K562 (cell line): ENCODE results near the gene COX19. TPM values are rescaled to one million over a fixed set of nuclear protein-coding genes. Genes with fewer than 3 reads are reported as not detected.

Experiments
- ATAC-seq: fragments of 200-7000 bp; cut with Tn5 transposase; 3 replicates; pipeline ENCODE4 v1.9.1; 2020; ENCODE audit warnings: moderate library complexity
- BruUV-seq: library from RNA; stranded (reverse); fragments of 400-500 nt; replicated peaks from 2 replicates; lab custom pipeline; 2021; lab: Mats Ljungman, UMichigan
- CTCF ChIA-PET: fragments of 300-600 bp; formaldehyde crosslinking; extraction: SDS; loops from one replicate; lab custom pipeline; 2021; ENCODE audit warnings: low intra/inter-chr PET ratio; lab: Yijun Ruan, JAX
- POLR2A ChIA-PET: fragments of 300-600, 350-650 bp; sonication (Branson Sonifier 250); formaldehyde crosslinking; extraction: SDS; loops from one replicate; lab custom pipeline; 2021; ENCODE audit warnings: antibody characterized with exemption, inconsistent platforms; lab: Yijun Ruan, JAX
- DNase-seq, 4 experiments: peaks; one replicate each; pipeline versions ENCODE4 v3.0.0 to v3.0.0-alpha.2; 2011 to 2018; ENCODE audit warnings: low spot score in 3 of 4, mixed read lengths in 3 of 4; ENCODE audit errors: extremely low read depth in 1 of 4
- FAIRE-seq: peaks from 2 replicates; lab custom pipeline; 2011; peaks lifted over from hg19 to GRCh38; lab: Jason Lieb, UNC
- H2AFZ ChIP-seq: 2 replicates; pipeline ENCODE4 v1.6.0; 2011; ENCODE audit warnings: low read depth, low read length, control low read depth, inconsistent platforms
- H3K27ac ChIP-seq: fragments of 200-600 bp; 3 replicates; pipeline ENCODE4 v1.8.0; 2011; ENCODE audit warnings: low read depth, mild to moderate bottlenecking, control low read depth, inconsistent platforms, low read length, moderate library complexity, mixed read lengths; ENCODE audit errors: extremely low read depth
- H3K27me3 ChIP-seq, 2 experiments: fragments of 300-600 bp in 1 of 2; 2 replicates in 1 of 2; 3 replicates in 1 of 2; pipeline versions ENCODE4 v1.6.0 to v1.8.0; 2011; ENCODE audit warnings: inconsistent platforms in 2 of 2, low read length in 2 of 2, mild to moderate bottlenecking in 1 of 2, mixed read lengths in 1 of 2, moderate library complexity in 1 of 2; ENCODE audit not compliant: control insufficient read depth in 2 of 2, insufficient read depth in 2 of 2
- H3K36me3 ChIP-seq: fragments of 300-600 bp; 3 replicates; pipeline ENCODE4 v1.8.0; 2011; ENCODE audit warnings: mild to moderate bottlenecking, low read length, inconsistent platforms; ENCODE audit not compliant: control insufficient read depth, insufficient read depth
- H3K4me1 ChIP-seq, 2 experiments: fragments of 200-600 bp in 1 of 2; replicated peaks in 1 of 2; 2 replicates in 1 of 2; 3 replicates in 1 of 2; pipeline versions ENCODE4 v1.5.1 to v1.8.0; 2011; ENCODE audit warnings: inconsistent platforms in 2 of 2, low read length in 2 of 2, mild to moderate bottlenecking in 1 of 2, mixed read lengths in 1 of 2, moderate library complexity in 1 of 2; ENCODE audit not compliant: control insufficient read depth in 2 of 2, insufficient read depth in 2 of 2
- H3K4me2 ChIP-seq: 2 replicates; pipeline ENCODE4 v1.6.1; 2011; ENCODE audit warnings: low read length, control low read depth, inconsistent platforms, mixed read lengths; ENCODE audit not compliant: insufficient read depth
- H3K4me3 ChIP-seq: fragments of 200-600 bp; sonication (generic), shearing (Covaris generic); 2 replicates; pipeline ENCODE4 v1.5.1; 2016; ENCODE audit warnings: control low read depth, inconsistent platforms
- H3K79me2 ChIP-seq: fragments of 200-600 bp; 3 replicates; pipeline ENCODE4 v1.8.0; 2011; ENCODE audit warnings: low read length, inconsistent platforms; ENCODE audit not compliant: control insufficient read depth, insufficient read depth
- H3K9ac ChIP-seq, 2 experiments: 2 replicates each; pipeline versions ENCODE4 v1.6.0 to v1.6.1; 2011; ENCODE audit warnings: low read depth in 2 of 2, low read length in 2 of 2, control low read depth in 1 of 2, inconsistent platforms in 1 of 2, mild to moderate bottlenecking in 1 of 2, mixed read lengths in 1 of 2; ENCODE audit not compliant: insufficient read depth in 1 of 2
- H3K9me1 ChIP-seq: one replicate; pipeline ENCODE4 v1.6.0; 2011; ENCODE audit warnings: inconsistent platforms, mild to moderate bottlenecking, low read length, moderate library complexity; ENCODE audit not compliant: control insufficient read depth, insufficient read depth
- H3K9me3 ChIP-seq: replicated peaks from 2 replicates; pipeline ENCODE4 v1.5.1; 2011; ENCODE audit warnings: low read depth, low read length, inconsistent platforms; ENCODE audit not compliant: control insufficient read depth, insufficient read depth
- H4K20me1 ChIP-seq: replicated peaks from 2 replicates; pipeline ENCODE4 v1.6.1; 2011; ENCODE audit warnings: low read length, inconsistent platforms, mixed read lengths; ENCODE audit not compliant: control insufficient read depth, insufficient read depth
- PATZ1 ChIP-seq: fragments of 250-450 bp; sonication (Bioruptor Pico); IDR thresholded peaks from 2 replicates; pipeline ENCODE4 v1.5.0; 2020; ENCODE audit warnings: mild to moderate bottlenecking, borderline replicate concordance
- YY1 ChIP-seq, 3 experiments: IDR thresholded peaks; 2 replicates each; pipeline ENCODE4 v1.6.1; 2011; ENCODE audit warnings: low read length in 2 of 3, mild to moderate bottlenecking in 2 of 3, moderate library complexity in 2 of 3, borderline replicate concordance in 1 of 3, control low read depth in 1 of 3, low read depth in 1 of 3; ENCODE audit not compliant: insufficient read depth in 3 of 3, insufficient replicate concordance in 2 of 3, control insufficient read depth in 1 of 3, insufficient read length in 1 of 3; ENCODE audit errors: extremely low read depth in 1 of 3
- WGBS: fragments of 100-300 bp; shearing (Covaris generic); methylation state at CpG from one replicate; pipeline ENCODE4 v1.1.6; 2016; ENCODE audit warnings: low coverage, mixed read lengths; ENCODE audit not compliant: insufficient coverage; ENCODE audit errors: missing lambda C conversion rate; 5-methylcytosine and 5-hydroxymethylcytosine counted together
- in situ Hi-C: fragments of 300-500 bp; cut with MboI; formaldehyde crosslinking; loops from 4 replicates; pipeline ENCODE4 v1.15.0; 2018; ENCODE audit warnings: inconsistent platforms, mixed read lengths
- intact Hi-C: fragments of 100-400 bp; cut with micrococcal nuclease; formaldehyde crosslinking; loops from 2 replicates; pipeline ENCODE4 v1.14.2; 2022
- polyA plus RNA-seq, 8 experiments: library from polyadenylated mRNA; depleted of rRNA in 4 of 8; stranded (reverse) in 5 of 8; unstranded in 3 of 8; fragments of >200 nt; fragmentation: Nextera tagmentation in 2 of 8; fragmentation: Illumina TruSeq in 1 of 8; extraction: Ambion mirVana in 2 of 8; extraction: Trizol in 1 of 8; gene quantifications; 2 replicates each; pipeline versions ENCODE4 v1.2.1 to v1.2.3, GENCODE V29; 2011 to 2014; ENCODE audit warnings: inconsistent platforms in 1 of 8, missing spikeins in 1 of 8
- total RNA-seq, 7 experiments: library from RNA; depleted of rRNA in 6 of 7; stranded (reverse); fragments of >200 nt in 6 of 7; fragmentation: Illumina TruSeq in 2 of 7; extraction: Trizol in 2 of 7; gene quantifications; 2 replicates each; pipeline versions ENCODE4 v1.2.1 to v1.2.3, GENCODE V29; 2011 to 2021; ENCODE audit warnings: low replicate concordance in 1 of 7

COX19 gene
- total and polyA plus RNA-seq, 9 of the 15 experiments (the other 6 are each of a cell fraction or from before 2014, with no cell fraction given): 5.2 to 10.5 (median 7.9) TPM

- intact Hi-C loops (no loop called here), in situ Hi-C loops (loop anchor here (25.0 kb wide), 1 partner anchor 184 kb away; the partner anchor contains the start of gene ZFAND2A)
- Histone ChIP-seq H3K36me3 (peaks cover 3% of the 10 kb centered on the region; the same call in 1 of the 3 replicates), H2AFZ (no peak overlapping the region), H3K9me1 (no peaks in the 10 kb centered on the region), H3K9ac (no peak overlapping the region), H3K9me3 (no peaks in the 10 kb centered on the region; the same call in 1 of the 2 replicates), H3K27ac (no peak overlapping the region), H3K79me2 (peaks cover 18% of the 10 kb centered on the region), H3K4me1 (peaks cover 2 to 41% of the 10 kb centered on the region in 2 experiments; a peak in 3 of 5 replicates), H4K20me1 (peaks cover 3% of the 10 kb centered on the region; the same call in 1 of the 2 replicates), H3K27me3 (peaks cover 8 to 28% of the 10 kb centered on the region in 2 experiments; a peak in 3 of 5 replicates), H3K4me2 (no peak overlapping the region), H3K4me3 (no peak overlapping the region)
- FAIRE-seq: no peak
- no peak for TF ChIP-seq PATZ1 (CRISPR knock-in tag)
- peak in 1 of 3 experiments; percentile 53 for TF ChIP-seq YY1 (IDR thresholded peaks at IDR 0.05; ENCODE audit: borderline replicate concordance in 1 of 3, control insufficient read depth in 1 of 3, extremely low read depth in 1 of 3, insufficient read depth in 3 of 3, insufficient read length in 1 of 3, insufficient replicate concordance in 2 of 3, low read depth in 1 of 3, low read length in 2 of 3)
- no peak for ATAC-seq
- no peak for DNase-seq
- BruUV-seq: no TSS peak
- ChIA-PET POLR2A (interaction anchor here (0.8 to 1.4 kb wide), 8 partner anchors 8 to 147 kb away, joined by 3 to 5 read pairs (median 4); partner anchors contain the start of gene SUN1), CTCF (no interaction called here)
- WGBS: 13% methylated on average over 23 of the region's 24 CpGs
Measured at GRCh38 chr7:978416-979091, 3.2 kb upstream of the COX19 start.
